ENCODE results near the gene ABCC10.

Gene ABCC10

GRCh38 chr6:43499028-43499815 lies 71.9 kb downstream of the ABCC10 start:
- no peak for DNase-seq
